T-helper 2 cell treated with Interferon-gamma antibody and Interleukin-4, amounts not matched to agents 100 ng/mL and 5 ng/mL, for 36 hours (primary cell): ENCODE results near the gene ARSA. TPM values are rescaled to one million over a fixed set of nuclear protein-coding genes. Genes with fewer than 3 reads are reported as not detected.
"Not testable (repeated sequence)": the region's sequence is repeated elsewhere in the genome, so short reads cannot be mapped to it uniquely, and the experiment has no call there.

Experiments
- intact Hi-C: fragments of 100-400 bp; cut with micrococcal nuclease; formaldehyde crosslinking; loops from one replicate; pipeline ENCODE4 v1.15.1; 2023
- total RNA-seq: library from RNA; stranded (reverse); gene quantifications from 2 replicates; pipeline ENCODE4 v1.2.3, GENCODE V29; 2022

The ARSA gene
- 44.5 and 45.8 TPM in 2 replicates for total RNA-seq

DNA sequence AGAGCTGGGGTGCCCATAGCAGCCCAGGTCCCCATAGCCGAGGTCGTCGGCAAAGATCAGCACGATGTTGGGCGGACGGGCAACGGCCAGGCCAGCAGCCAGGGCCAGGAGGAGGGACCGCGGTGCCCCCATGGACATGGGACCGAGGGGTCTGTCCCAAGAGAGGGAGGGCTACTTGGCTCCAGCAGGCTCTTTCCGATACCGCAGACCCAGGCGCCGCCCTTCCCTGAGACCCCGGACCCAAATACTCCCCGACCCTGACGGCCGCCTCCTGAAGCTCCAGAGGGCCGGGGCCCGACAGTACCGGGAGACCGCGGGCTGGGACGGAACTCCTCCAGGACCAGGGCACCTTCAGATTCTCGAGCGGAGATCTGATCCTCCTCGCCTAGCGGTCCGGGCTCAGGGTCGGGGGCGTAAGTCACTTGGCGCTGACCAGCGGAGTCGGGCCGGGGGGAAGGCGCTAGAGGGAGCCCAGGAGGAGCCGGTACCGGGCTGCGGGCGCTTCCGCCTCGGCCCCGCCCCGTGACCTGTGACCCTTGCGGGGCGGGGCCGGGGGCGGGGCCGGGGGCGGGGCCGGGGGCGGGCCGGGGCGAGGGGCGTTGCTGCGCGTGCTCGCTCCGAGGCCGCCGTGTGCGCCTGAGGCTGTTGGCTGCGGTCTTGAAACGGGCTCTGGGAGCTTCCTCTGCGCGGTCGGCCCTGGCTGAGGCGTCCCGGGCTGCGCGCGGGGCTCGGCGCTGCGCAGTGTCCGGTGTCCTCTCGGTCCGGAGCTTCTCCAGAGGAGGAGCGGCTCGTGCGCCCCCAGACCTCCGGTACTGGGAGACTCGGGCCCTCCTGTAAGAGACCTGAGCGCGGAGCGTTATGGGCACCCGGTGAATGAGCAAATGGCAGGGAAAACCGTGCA lies at the start of gene ARSA:
Gene ARSA, minus strand, starts transcription at position 511 of the 901 bp plus-strand sequence. Its CDS starts 373 bp downstream, at position 138.
- intact Hi-C loops = loop anchor here (2.0 kb wide), 2 partner anchors 119 to 427 kb away; partner anchors contain the start of genes NCAPH2 and SELENOO

DNA sequence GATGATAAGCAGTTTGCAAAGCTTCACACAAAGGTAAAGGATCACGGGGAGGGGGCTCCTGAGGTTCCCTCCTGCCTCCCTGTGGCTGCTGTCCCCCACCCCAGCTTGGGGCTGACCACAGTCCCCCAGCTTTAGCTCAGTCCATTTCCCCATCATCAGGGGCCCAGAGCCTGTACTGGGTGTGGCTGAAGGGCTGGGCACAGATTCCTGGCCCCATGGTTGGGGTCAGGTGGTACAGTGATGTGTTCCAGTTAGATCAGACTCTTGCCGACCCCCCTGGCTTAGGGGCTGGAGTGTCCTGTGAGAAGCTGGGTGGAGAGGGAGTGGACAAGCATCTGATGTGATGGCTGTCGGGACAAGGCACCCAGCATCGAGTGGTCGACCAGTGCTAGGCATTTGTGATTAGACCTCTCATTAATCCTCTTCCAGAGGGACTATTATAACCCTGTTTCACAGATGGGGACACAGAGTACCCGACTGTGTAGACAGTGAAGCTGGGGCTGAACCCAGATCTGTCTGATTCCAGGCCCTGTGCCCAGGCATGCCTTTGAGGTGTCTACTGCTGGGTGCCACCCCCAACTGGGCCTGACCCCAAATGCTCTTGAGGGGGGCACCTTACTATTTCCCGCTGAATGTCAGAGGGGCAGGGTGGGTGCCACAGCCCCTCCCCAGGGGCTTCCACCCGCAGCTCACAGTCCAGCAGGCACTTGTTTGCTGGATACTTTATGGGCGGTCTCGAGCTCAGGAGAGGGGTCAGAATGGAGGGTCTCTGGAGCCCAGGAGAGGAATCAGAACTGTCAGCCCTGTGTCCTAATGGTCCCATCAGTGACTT lies 48.9 kb upstream of the ARSA start:
- intact Hi-C loops = no loop called here

DNA sequence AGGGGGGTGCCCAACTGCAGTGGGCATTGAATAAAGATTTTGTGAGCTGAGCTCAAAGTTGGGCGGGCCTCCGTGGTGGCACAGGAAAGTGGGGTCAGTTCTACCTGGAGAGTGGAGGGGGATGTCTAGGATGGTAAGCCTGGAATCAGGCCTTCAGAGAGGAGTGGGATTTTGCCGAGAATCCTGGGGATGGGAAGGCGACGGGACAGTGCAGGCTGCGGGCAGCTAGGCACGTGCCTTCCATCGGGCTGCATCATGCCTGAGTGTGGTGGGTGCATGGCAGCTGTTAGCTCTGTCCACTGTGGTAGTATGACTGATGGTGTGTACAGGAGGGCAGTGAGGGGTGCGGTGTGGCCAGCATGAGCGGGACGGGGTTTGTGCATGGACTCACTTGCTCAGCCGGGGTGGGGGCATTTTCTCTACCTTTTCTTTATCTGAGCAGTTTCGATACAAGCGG lies 48.3 kb upstream of the ARSA start:
- intact Hi-C loops = no loop called here

DNA sequence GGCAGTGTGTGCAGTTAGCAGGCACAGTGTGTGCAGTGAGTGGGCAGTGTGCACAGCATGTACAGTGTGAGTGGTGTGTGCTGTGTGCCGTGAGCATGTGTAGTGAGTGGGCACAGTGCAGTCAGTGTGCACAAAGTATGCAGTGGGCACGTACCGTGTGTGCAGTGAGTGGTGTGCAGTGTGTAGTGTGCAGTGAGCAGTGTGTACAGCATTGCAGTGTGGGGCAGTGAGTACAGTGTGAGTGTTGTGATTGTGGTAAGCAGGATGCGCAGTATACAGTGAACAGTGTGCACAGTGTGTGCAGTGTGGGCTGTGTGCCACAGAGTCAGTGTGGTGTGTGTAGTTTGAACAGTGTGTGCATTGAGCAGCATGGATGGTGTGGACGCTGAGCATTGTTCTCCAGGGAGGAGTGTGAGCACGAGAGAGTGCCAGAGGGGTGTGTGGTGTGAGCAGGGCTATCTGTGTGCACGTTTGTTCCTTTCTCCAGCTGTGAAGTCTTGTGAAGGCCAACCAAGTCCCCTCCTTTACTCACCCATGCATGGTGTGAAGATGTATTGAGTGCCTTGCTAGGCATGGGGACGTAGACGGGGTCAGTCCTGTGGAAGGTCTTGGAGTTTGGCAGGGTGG lies 47.7 kb upstream of the ARSA start:
- intact Hi-C loops = no loop called here

DNA sequence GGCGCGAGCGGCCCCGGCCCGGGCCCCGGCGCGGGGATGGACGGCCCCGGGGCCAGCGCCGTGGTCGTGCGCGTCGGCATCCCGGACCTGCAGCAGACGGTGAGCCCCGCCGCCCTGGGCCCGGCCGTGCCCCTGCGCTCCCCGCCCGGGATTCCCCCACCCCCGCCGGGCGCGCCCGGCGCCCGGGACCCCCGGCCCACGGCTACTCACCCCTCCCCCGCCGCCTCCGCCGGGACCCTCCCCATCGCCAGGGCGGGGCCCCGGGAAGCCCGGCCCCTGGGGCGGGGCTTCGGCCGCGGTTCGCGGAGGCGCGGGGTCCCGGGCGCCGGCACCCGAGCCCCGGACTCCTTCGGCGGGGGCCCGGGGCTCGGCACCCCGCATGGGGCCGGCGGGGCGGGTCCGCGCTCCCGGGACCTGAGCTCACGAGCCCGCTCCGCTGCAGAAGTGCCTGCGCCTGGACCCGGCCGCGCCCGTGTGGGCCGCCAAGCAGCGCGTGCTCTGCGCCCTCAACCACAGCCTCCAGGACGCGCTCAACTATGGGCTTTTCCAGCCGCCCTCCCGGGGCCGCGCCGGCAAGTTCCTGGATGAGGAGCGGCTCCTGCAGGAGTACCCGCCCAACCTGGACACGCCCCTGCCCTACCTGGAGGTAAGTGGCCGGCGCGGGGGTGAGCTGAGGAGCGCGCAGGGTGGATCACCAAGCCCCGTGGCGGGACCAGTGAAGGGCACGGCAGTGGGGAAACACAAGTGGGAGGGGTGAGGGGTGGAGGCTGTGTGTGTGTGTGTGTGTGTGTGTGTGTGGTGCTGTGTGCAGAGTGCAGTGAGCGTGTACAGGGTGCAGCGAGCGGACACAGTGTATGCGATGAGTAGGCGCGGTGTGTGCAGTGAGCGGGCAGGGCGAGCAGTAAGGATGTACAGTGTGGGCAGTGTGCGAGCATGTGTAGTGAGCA lies 46.9 kb upstream of the ARSA start:
- intact Hi-C loops = no loop called here

DNA sequence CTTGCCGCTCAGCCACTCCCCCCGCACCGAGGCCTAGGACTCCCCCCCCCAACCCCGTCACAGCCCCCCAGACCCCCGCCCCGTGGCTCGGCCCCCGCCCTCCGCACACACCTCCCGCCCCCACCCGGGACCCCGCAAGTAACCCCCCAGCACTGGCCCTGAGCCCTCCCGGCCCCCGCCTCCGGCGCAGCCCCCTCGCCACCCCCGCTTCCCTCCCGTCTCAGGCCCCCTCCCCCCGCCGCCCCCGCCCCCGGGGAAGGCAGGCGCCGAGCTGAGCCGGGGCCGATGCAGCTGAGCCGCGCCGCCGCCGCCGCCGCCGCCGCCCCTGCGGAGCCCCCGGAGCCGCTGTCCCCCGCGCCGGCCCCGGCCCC lies 46.2 kb upstream of the ARSA start:
- intact Hi-C loops = no loop called here

DNA sequence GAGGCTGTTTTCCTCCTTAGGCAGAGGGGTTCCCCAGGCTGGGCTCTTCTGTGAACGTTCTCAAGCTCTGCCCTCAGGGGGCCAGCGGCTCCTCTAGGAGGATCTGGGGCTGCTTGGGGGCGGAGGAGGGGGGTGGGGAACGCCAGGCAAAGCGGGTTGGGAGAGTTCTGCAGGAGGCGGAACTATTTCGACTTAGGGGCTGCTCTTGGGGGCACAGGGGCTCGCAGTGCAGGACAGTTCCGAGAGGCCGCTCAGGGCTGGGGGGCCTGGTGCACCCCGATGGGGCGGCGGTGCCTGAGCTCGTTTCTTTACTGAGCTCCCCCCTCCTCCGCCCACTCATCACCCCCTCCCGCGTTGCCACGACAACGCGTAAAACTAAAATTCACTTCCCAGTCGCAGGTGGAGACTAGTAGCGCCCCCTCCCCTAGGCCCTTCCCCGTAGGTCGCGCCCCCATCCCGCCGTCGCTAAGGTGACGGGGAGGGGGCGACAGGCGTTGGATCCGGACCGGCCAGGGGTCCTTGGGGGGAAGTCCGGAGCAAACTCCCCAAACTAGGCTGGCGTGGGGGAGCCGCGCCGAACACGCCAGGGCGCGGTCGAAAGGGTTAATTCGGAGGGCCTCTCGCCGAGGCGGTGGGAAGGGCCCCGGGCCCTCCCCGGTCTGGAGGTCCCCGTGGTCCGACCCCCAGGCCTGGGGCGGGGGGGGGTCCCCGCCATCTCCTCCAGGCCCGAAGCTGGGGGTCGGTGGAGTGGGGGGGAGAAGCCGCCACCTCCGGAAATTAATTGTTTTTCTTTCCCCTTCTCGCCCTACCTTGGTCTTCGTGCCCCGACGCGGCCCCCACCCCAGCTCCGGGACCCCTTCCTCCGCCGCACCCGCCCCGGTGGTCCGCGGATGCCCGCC lies 45.5 kb upstream of the ARSA start:
- intact Hi-C loops = no loop called here

DNA sequence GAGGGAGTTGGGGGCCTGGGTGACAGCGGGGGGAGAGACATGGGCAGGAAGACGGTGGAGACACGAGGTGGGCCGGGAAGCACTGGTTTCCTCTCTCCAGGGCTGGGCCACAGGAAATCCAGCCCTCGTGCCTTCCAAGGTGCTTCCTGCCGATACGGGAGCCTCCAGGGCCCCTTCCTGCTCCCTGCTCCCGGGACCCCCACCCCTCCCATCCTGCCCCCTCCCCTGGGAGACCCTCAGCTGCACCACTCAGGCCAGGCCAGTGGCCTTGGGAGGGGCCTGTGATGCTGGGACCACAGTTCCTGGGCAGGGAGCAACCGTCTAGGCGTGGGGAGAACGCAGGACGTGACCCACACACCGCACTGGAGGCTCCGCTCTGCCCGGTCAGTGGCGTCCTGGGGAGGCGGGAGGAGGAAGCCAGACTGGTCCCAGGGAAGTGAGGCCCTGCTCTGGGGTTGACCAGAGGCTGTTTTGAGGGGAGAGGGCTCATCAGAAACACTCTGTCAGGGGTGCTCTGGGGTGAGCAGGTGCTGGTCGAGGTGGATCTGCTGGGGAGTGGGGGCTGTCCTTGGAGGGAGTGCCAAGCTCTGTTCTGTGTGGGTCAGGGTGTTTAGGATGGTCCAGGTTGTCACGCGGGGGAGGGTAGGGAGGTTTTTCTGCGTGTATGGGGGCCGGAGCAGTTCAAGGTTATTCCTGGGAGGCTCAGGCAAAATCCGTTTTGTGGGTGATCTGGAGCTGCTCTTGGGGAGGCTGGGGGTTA lies 44.7 kb upstream of the ARSA start, which contains the start of gene SHANK3:
Gene SHANK3, plus strand, starts transcription at position 353 of the 760 bp plus-strand sequence.
- intact Hi-C loops = no loop called here

DNA sequence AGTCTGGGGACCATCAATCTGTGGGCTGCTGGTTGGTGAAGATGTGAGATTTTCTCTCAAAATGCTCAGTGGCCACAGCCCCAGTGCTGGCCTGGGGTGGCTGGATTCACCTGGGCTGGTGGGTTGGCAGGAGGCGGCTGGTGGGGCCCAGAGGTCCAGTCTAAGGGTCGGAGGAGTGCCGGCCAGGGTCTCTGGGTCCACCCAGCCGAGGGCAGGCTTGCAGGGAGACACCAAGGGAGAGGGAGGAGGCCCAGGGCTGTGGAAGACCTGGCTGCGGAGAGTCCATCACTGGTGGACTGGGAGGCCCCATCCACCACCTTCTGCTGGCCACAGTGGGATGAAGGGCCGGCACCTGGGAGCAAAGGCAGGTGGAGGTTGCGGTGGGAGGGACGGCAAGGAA lies 44.1 kb upstream of the ARSA start:
- intact Hi-C loops = no loop called here

DNA sequence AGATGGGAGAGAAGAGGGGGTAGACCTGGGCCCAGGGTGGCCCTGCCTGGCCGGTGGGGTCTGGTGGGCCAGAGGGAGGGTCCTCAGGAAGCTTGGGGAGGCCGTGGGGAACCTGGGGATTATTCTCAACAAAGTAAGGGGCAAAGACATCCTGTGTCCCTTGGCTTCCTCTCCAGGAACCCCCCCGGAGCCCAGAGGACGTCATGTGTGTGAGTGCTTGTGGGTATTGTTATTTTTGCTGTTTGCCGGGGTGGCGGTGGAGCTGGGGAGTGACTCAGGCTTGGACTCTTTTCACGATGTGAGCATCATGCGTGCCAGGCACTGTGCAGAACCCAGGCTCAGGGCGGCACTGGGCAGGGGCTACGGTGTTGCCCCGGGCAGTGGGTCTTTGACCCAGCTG lies 43.7 kb upstream of the ARSA start:
- intact Hi-C loops = no loop called here

DNA sequence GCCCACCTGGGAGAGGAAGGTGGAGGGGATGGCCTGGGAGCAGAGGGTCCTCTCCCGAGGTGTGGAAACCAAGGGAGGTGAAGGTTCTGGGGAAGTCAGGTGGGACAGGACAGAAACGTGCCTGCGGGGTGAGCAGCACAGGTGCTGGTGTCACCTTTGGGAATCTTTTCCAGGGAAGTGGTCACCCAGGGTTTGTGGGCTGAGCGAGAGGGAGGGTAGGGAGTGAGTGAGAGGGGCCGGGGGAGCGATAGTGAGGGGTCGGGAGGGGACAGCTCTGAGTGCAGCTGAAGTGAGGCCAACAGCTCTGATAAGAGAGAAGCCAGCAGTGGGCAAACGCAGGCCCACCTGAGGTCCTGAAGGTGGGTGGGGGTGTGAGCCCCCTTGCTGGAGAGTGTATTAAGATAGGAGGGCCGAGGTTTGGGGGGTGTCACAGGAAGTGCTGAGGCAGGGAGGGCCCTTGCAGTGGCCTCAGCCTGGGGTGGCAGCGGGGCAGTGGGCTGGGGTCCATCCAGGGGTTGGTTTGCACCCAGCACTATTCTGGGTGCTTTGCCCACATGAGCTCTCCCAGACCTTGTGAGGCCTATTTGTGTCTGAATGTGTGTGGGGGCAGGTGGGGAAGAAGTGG lies 43.1 kb upstream of the ARSA start:
- intact Hi-C loops = no loop called here

DNA sequence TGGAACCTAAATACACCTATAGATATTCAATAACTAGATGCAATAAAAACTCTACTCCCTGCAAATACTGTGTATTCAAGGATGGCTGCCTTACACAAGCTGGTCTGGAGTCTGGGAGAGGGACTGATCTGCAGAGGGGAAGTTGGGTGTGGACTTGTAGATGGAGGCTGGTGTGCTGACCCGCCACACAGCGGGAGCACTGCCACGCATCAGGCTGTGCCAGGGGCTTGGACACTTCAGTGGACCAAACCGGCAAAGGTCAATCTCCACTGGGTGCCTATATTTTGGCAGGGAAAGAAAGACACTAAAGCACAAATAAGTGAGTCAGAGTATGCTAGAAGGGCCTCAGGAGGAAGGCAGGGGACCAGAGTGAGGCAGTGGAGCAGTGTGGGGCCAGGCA lies 42.6 kb upstream of the ARSA start:
- intact Hi-C loops = no loop called here

DNA sequence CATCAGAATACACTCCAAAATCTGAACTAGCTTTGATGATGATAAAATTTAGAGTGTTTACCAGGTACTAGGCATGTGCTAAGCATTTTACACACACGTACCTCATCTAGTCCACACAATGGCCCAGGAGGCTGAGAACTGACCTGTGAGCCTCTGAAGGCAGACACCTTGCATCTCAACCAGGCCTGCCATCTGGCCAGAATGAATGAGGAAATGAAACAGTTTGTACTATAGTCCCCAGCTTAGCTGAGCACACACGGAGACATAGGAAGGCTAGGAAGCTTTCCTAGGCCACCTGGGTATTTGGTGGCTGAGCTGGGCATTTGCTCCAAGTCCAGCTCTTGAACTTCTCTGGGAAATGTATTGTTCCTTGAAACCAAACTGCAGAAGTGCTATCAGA lies 37.8 kb upstream of the ARSA start:
- intact Hi-C loops = no loop called here

DNA sequence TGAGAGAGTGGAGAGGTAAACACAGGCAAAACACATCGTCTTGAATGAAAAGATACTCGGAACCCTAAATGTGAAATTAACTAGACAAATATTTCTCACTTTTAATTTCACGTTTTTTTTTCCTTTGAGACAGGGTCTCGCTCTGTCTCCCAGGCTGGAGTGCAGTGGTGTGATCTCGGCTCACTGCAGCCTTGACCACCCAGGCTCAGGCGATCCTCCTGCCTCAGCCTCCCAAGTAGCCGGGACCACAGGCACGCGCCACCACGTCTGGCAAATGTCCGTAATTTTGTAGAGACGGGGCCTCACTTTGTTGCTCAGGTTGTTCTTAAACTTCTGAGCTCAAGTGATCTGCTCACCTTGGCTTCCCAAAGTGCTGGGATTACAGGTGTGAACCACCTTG lies 37.3 kb upstream of the ARSA start:
- intact Hi-C loops = no loop called here

DNA sequence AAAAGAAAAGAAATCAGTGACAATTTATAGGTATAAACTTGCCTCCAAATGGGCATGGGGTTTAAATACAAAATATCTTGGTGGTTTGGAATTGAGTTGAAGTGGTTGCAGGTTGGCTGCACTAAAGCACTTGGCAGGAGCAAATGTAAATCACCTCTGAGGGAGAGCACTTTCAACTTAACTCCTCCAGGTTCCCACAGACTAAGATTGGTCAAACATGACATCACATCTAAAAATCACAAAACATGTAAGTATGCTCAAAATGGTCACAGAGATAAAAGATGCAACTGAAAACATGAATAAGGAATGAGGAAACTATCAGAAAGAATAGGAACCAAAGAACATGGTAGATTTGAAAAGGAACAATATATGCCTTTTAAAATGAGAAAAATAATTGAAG lies 32.4 kb upstream of the ARSA start:
- intact Hi-C loops = no loop called here

DNA sequence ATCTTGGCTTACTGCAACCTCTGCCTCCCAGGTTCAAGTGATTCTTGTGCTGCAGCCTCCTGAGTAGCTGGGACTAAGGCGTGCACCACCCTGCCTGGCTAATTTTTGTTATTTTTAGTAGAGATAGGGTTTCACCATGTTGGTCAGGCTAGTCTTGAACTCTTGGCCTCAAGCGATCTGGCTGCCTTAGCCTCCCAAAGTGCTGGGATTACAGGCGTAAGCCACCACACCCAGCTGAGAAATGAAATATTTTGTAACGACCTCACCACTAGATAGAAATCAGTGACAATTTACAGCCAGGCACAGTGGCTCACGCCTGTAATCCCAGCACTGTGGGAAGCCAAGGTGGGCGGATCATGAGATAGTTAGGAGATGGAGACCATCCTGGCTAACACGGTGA lies 31.8 kb upstream of the ARSA start:
- intact Hi-C loops = not testable (repeated sequence)

DNA sequence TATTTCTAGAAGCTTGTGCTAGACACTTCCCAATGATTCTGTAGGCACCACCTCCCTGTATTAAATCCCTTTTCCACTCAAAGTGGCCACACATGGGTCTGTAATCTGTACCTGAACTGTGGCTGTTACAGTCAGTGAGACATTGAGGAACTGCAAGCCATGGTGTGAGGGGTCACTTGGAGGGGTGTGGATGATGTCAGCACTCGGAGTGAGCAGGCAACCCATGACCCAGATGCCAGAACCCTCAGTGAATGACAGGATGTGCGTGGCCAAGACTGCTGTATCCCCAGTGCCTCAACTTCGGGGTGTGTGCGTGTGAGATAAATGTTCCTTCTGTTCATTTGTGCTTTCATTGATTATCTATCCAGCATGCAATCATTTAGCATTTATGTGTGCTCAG lies 30.0 kb upstream of the ARSA start:
- intact Hi-C loops = no loop called here
